Measurements from ENCODE around the gene COX17.
"Not testable (repeated sequence)": the region's sequence is repeated elsewhere in the genome, so short reads cannot be mapped to it uniquely, and the experiment has no call there.

Gene COX17

DNA sequence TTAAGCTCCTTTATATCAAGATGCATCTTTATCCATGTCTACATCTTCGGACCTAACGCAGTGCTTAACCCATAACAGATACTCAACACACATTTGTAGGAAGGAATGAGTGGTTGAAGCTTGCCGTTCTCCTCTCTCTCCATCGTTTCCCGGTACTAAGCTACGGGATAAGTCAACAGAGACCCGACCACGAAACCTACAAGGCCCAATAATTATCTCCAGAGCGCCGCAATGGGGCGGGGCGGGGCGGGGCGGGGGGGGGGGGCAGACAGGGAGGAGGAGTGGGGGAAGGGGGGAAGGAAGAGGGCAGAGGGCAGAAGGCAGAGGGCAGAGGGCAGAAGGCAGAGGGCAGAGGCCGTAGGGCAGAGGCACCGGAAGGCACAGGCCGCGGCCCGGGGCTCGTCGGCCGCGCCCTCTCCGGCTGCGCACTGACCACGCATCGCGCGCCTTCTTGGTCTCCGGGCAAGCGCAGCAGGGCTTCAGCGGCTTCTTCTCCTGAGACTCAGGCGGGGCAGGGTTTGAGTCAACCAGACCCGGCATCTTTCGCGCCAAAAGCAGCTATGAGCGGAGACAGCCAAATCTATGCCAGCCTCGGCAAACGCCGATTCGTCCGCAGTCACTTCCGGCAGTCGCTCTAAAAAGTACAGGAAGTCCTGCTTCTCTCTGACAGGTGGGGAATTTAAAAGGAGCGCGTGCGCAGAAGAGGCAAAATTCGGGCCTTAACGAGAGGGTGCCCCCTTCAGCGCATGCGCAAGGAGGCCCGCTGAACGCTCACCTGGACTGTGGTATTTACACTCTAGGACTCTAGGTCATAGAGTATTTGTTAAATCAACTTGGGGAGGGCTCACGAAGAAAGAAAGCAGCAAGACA is at the start of gene COX17:
TSS of gene COX17 (minus strand) at position 636 of the 870 bp plus-strand sequence. CDS start at position 540, 96 bp downstream.
- DNase-seq: peak; percentile 100

- DNase-seq: no peak
Measured at GRCh38 chr3:119726909-119727308, 49.7 kb upstream of the COX17 start.

DNA sequence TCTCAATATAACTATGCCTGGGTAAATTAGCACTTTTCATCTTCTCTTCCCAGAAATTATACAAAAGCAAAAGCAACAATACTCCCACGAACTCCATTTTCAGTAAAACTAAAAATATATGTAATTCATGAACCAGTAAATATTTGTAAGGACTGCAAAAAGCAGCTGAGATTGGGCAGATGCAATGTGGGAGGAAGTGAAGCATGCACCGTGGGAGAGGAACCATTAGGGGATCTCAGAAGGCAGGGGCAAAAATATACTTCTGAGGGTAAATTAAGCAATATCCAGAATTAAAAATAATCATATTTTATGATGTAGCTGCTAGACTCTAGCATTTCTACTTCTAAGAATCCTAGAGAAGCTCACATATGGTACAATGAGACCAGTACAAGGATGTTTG is 45.8 kb upstream of the COX17 start:
- peak; percentile 11 for DNase-seq

- no peak for DNase-seq
Measured at GRCh38 chr3:119717520-119717919, 40.3 kb upstream of the COX17 start.

DNA sequence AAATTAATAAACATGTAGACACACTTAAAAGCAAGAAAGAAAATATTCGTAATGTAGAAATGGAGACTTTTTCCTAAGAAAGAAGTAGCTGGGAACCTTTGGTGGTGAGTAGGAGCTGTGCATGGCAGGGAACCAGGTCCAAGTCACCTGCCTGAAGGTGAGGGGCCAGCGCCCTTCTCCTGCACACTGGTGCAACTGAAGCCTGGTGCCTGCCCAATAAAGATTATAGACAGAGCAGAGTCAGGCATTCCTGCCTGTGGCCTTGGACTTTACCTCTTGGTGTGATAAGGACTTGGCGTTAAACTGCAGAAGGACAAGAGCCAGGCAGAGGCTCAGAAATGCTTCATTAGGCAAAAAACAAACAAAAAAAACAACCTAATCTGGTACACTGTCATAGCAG is 39.8 kb upstream of the COX17 start:
- no peak for DNase-seq

- no peak for DNase-seq
Measured at GRCh38 chr3:119715105-119715504, 37.9 kb upstream of the COX17 start.

DNA sequence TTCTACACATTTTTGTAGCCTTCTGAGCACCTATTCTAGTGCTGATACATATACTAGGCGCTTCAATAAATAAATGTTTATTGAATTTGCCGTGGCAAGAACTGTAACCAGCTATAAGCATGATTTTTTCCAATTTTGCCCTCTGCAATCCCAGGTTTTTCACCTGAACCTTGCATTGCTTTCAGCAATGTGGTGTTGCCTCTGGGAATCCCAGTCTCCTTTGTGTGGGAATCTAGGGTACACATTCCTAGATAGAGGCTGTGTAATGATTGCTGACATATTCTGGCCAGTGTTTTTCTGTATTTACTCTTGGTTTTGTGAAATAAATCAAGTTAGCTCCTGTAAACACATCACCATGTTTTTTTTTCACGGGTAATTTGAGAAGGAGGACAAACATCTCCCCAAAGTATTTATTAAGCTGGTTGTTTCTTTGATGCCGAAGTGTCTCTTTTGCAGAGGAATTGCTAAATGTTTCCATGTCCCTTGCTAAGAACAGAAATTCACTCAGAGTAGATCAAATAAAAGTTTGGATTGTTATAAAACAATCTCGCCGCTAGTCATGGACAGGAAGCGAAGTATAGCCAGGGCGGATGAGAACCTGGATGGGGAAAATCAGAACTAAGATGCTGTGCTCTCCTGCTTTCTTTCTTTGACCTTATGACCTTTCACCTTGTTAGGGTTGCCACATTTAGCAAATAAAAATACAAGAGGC is 26.8 kb upstream of the COX17 start:
- DNase-seq: peak; percentile 28

DNA sequence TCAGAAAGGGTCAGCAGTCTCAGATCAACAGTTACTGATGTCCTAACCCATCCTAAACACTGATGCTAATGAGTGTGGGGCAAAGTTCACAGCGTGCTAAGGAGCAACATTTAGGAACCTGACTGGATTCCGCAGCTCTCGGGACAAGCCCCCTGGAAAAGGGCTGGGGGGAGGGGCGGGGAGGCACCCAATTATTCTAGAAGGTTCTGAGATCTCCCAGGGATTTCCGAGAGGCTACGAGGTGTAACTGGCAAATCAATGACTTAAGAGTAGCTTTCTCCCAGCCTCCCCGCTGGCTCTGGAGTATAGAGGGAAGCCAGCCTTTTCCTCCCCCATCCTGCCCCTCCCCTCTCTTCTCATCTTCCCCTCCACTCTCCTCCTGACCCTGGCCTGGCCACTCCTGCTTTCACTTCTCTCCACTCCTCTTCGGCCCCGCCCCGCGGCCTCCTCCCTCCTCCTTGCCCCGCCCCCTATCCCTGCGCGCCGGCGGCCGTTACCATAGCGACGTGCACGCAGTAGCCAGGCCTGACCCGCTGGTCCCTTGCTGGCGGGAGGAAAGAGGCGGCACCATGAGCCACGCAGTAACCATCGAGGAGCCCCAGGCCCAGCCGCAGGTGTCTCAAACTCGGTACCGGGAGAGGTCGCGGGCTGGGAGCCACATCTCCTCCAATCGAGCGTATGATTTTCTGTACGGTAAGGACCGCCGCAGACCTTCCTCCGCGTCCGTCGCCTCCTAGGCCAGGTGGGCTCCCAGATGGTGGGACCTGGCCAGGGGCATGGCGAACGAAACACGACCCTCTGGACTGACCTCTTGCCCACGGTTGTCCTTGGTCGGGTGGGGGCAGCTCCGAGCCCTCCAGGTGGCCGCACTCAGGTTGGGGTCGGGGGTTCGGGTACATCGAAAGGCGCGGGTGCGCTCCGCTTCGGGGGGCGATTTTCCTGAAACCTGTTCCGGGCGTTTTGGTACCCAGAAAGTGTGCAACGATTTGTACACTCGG is 25.6 kb upstream of the COX17 start, which contains the start of gene CFAP91:
TSS of gene CFAP91 (plus strand) at position 493 of the 998 bp plus-strand sequence. CDS start at position 570, 77 bp downstream.
- DNase-seq: peak; percentile 99

DNA sequence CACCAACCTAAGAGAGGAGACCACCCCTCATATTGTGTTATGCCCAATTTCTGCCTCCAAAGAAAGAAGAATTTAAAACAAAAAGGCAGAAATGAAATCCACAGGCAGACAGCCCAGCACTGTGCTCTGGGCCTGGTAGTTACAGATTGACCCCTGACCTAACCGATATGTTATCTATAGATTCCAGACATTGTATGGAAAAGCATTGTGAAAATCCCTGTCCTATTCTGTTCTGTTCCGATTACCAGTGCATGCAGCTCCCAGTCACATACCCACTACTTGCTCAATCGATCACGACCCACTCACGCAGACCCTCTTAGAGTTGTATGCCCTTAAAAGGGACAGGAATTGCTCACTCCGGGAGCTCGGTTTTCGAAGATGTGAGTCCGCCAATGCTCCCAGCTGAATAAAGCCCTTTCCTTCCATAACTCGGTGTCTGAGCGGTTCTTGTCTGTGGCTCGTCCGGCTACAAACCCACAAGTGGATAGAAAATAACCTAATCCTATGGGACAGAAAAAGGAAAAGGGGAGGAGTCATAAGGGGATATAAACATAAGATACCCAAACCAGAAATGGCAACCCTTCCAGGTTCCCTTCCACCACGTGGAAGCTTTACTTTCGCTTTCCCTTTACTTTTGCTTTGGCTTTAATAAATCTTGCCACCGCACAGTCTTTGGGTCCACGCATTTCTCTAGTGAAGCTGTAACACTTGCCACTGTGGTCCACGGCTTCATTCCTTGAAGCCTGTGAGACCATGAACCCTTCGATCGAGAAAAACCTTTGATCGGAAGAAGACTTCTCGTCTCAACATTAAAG is 23.9 kb upstream of the COX17 start:
- DNase-seq: no peak

DNA sequence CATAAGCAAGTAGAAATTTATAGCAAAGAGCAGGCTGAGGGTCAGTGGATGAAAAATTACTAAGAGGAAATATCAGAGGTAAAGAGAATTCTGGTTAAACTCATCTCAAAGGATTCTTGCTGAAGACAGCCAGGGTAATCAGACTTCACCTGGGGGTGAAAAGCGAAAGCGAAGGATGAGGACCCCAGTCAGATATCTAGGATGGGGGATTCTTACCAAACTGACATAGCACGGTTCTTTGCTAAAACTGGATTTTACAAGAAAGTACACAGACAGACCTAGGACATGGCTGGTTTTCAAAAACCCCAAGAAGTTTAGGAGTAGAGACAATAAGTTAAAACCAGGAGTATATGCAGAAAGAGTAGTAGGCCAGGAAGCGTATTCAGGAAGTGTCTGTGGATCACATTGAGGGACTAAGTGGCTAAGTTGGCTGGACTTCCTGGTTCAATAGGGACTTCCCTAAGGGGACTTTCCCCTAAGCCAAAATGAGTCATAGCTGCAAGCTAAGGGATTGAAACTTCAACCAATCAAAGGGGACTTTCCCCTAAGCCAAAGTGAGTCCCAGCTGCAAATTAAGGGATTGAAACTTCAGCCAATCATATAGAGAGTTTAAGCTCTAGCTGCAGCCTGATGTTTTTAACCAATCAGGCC is 23.2 kb upstream of the COX17 start:
- no peak for DNase-seq

- DNase-seq: no peak
Measured at GRCh38 chr3:119697394-119697793, 20.2 kb upstream of the COX17 start.

DNA sequence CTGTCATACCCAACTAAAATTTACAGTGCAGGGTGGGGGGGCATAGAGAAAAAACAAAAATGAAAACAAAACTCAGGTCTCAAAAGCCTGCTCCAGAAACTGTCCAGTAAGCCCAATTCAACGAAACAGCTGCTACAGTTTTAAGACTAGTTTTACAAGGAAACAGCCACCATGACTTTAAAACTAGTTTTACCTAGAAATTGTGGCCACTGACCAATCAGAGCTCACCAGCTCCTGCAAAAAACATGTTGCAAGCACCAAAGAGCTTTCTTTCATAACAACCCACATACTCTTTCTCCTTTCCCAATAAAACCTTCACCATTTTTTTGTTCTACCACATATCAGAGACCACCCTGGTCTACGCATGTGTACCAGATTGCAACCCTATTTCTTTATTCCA is 18.3 kb upstream of the COX17 start:
- no peak for DNase-seq

GRCh38 chr3:119690043-119690656 is 12.9 kb upstream of the COX17 start:
- peak; percentile 15 for DNase-seq

- DNase-seq: no peak
Measured at GRCh38 chr3:119683421-119683820, 6.2 kb upstream of the COX17 start.

DNA sequence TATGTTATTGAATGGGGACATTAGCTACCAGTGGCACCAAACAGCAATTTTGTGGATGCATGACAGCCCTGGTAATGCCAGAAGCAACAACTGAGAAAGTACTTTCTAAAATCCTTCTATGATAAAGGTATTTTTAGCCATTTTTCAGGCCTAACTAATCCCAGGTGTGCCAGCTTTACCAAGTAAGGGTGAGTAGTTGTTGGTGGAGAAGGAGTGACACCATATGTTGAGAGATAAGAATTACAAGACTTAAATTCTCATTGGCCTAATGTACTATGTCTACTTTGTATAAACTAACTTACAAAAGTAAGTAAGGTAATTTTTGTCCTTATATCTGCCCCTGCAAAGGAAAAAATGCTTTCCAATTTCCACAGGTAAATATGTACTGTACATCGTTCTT is 4.1 kb upstream of the COX17 start:
- peak; percentile 25 for DNase-seq

DNA sequence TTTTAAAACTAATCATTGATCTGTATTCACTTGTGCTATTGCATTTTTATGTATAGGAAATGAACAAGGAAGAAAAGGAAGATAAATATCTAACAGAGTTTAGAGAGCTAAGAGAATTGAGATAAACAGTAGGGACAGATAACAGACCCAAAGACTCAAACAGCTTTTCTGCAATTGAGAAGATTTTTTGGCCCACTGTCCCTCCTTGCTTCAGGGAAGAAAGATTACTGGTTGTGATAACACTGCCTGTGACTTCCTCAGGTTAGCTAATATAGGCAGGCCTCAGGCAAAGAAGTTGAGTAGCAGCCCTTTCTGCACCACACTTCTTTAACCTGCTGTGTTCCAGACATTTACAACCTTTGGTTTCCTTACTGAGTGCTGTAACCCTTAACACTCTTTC is 2.7 kb upstream of the COX17 start:
- no peak for DNase-seq

- not testable (repeated sequence) for DNase-seq
Measured at GRCh38 chr3:119678209-119678608, 1.0 kb upstream of the COX17 start.

- DNase-seq: no peak
Measured at GRCh38 chr3:119677641-119677934, 382 bp upstream of the COX17 start.

GRCh38 chr3:119676020-119676419 is 1.2 kb downstream of the COX17 start:
- DNase-seq: no peak

DNA sequence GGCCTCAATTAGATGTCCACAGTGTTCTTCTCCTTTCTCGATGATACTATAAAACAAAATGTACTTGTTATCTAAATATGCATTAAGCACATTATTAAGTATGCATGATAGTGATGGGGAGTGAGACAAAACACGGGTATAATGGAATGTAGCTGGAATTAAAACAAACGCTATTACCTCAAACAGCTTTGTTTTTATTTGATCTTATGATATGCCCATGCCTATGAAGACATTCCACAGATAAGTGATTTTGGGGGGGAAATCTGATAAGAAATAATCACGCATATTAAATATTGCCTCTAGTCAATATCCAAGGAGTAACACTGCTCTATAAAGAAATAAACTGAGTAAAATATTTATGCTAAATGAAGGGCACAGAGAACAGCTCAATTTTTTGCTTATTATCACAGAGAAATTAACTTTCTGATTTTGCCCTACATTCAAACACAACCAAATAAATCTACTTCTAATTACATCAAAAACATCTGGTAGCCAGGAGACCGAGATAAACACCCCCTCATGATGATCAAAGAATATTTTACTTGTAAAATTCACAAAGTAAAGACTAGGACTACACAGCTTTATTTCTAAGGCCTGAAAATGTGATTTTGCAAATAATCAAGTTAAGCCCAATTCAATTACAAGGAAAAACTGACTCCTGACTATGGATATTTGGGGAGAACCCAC is 1.9 kb downstream of the COX17 start:
- DNase-seq: no peak

Measured in NCI-H146 (cell line).